Gastrocnemius medialis (tissue), 4 donors: Measurements from ENCODE around the gene CCDC33. TPM values are rescaled to one million over a fixed set of nuclear protein-coding genes. Genes with fewer than 3 reads are reported as not detected.
A peak's percentile ranks its signal among the peaks of the same experiment; 100 is the strongest.

ENCODE experiments used
- ATAC-seq, 2 donors: fragments of 150-250 bp; one replicate each; pipeline ENCODE4 v1.9.1; 2016
- DNase-seq, 2 donors: peaks; one replicate each; pipeline ENCODE4 v3.0.0-alpha.2; 2019
- H3K27ac ChIP-seq, 4 donors: fragments of 200-600 bp; sonication (generic); 1 replicate in 1 of 4; 2 replicates in 3 of 4; pipeline ENCODE4 v1.5.1; 2016 to 2018; ENCODE audit warnings: mild to moderate bottlenecking in 2 of 4, moderate library complexity in 1 of 4
- H3K27me3 ChIP-seq, 3 donors: fragments of 200-600 bp; sonication (generic) in 2 of 3; 1 replicate in 1 of 3; 2 replicates in 2 of 3; pipeline versions ENCODE4 v1.5.1 to v1.6.0; 2016 to 2019; ENCODE audit warnings: mild to moderate bottlenecking in 1 of 3, moderate library complexity in 1 of 3
- H3K36me3 ChIP-seq, 2 donors: fragments of 200-600 bp; sonication (generic) in 1 of 2; one replicate each; pipeline ENCODE4 v1.5.1; 2017 to 2018
- H3K4me1 ChIP-seq, 2 donors: fragments of 200-600 bp; sonication (generic) in 1 of 2; one replicate each; pipeline ENCODE4 v1.5.1; 2016 to 2017; ENCODE audit warnings: mild to moderate bottlenecking in 2 of 2
- H3K4me3 ChIP-seq, 4 donors: fragments of 200-600 bp; sonication (generic) in 3 of 4; 1 replicate in 1 of 4; 2 replicates in 3 of 4; pipeline ENCODE4 v1.5.1; 2016 to 2019; ENCODE audit warnings: mild to moderate bottlenecking in 2 of 4
- H3K9me3 ChIP-seq, 3 donors: fragments of 200-600 bp; sonication (generic) in 2 of 3; 1 replicate in 1 of 3; 2 replicates in 2 of 3; pipeline ENCODE4 v1.5.1; 2016 to 2019
- POLR2A ChIP-seq, 2 donors: fragments of 450-650 bp; IDR thresholded peaks; one replicate each; pipeline ENCODE4 v1.6.1; 2017; ENCODE audit warnings: antibody characterized with exemption in 2 of 2, mild to moderate bottlenecking in 2 of 2, moderate library complexity in 2 of 2
- in situ Hi-C, 4 donors: fragments of 200-750 bp; cut with MboI; loops; one replicate each; pipeline versions ENCODE4 v1.15.0 to v1.8.0; 2017; ENCODE audit warnings: low sequenced_read_pairs in 4 of 4
- intact Hi-C: fragments of 100-400 bp; cut with DNase I; formaldehyde crosslinking; loops from one replicate; pipeline ENCODE4 v1.15.1; 2023; ENCODE audit warnings: low total_unique reads
- total RNA-seq, 4 donors: library from RNA; depleted of rRNA; stranded (reverse); fragments of >200 nt; gene quantifications; one replicate each; pipeline versions ENCODE4 v1.1.0 to v1.2.3, GENCODE V29; 2016
- TF ChIP-seq, protein P1 (sequence below), 5 experiments: fragments of 450-650 bp in 3 of 5; fragments of 200-600 bp in 2 of 5; sonication (generic) in 2 of 5; IDR thresholded peaks in 4 of 5; conservative IDR thresholded peaks in 1 of 5; 1 replicate in 4 of 5; 2 replicates in 1 of 5; pipeline ENCODE4 v1.5.1; 2016 to 2019; ENCODE audit warnings: antibody characterized with exemption in 5 of 5, mild to moderate bottlenecking in 3 of 5, moderate library complexity in 3 of 5

Gene CCDC33
- total RNA-seq, 4 donors from 2014 or later: not detected

DNA sequence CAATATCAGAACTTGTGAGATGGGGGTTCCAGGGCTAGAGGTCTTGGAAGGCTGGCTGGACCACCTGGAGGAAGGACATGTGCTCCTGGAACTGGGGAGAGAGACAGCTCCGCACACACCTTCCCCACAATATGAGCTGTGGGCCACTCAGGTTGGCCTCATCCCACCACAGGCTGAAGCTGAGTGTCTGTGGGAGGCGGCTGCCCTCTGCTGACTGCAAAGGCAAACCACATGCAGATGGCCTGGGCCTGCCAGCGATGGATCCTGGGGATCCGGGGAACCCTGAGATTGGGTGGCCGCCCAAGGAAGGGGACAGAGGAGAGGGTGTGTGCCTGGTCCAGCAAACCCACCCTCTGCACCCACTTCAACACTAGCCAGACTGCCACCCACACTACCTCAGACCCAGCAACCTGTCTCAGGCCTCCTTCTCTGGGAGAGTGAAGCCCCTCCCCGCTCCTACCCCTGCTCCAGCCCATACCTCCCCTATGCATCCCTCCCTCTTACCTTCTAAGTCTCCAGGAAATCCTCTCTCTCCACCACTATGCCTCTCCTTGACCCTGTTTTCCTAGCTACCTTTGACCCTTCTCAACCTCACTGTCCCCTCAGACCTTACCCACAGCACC is 86.5 kb downstream of the CCDC33 start:
- in situ Hi-C loops: loop anchor here in 1 of 4 donors (25.0 kb wide), 1 partner anchor 360 kb away; no protein-coding TSS in a partner anchor
- Histone ChIP-seq H3K27ac (no peak overlapping the region), H3K4me1 (peaks cover 6 to 12% of the 10 kb centered on the region in 2 donors), H3K9me3 (no peaks in the 10 kb centered on the region), H3K27me3 (no peaks in the 10 kb centered on the region), H3K4me3 (no peak overlapping the region), H3K36me3 (no peaks in the 10 kb centered on the region)
- no peak for TF ChIP-seq POLR2A (IDR thresholded peaks at IDR 0.05)
- TF ChIP-seq, protein P1, sequence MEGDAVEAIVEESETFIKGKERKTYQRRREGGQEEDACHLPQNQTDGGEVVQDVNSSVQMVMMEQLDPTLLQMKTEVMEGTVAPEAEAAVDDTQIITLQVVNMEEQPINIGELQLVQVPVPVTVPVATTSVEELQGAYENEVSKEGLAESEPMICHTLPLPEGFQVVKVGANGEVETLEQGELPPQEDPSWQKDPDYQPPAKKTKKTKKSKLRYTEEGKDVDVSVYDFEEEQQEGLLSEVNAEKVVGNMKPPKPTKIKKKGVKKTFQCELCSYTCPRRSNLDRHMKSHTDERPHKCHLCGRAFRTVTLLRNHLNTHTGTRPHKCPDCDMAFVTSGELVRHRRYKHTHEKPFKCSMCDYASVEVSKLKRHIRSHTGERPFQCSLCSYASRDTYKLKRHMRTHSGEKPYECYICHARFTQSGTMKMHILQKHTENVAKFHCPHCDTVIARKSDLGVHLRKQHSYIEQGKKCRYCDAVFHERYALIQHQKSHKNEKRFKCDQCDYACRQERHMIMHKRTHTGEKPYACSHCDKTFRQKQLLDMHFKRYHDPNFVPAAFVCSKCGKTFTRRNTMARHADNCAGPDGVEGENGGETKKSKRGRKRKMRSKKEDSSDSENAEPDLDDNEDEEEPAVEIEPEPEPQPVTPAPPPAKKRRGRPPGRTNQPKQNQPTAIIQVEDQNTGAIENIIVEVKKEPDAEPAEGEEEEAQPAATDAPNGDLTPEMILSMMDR (IDR thresholded peaks at IDR 0.05 in 4 of 5, conservative IDR thresholded peaks at IDR 0.05 in 1 of 5): peak; percentile 53 to 83 (median 77)
- intact Hi-C loops: loop anchor here (1.0 to 10.0 kb wide), 3 partner anchors 195 to 350 kb away; no protein-coding TSS in a partner anchor
- ATAC-seq (peak; percentile 29 to 35), DNase-seq (peak; percentile 29 to 46)

DNA sequence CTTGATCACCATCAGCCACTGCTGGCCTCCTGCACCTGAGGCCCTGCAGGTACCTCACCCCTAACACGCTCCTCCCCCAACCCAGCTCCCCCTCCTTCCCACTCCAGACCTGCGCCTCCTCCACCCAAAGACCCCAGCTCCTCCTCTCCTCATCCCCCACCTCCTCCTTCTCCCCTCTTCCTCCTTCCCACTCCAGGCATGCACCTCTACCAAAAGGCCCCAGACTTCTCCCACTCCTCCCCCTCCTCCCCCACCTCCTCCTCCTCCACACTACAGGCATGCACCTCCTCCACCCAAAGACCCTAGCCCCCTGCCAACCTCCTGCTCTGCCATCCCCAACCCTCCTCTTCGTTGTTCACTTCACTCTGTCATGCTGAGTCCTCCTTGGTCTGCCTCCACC is 88.6 kb downstream of the CCDC33 start:
- ATAC-seq: no peak
- no peak for DNase-seq
- H3K4me1 ChIP-seq: peaks cover under 1 to 4% of the 10 kb centered on the region in 2 donors
- no peaks in the 10 kb centered on the region for H3K27me3 ChIP-seq
- no peak overlapping the region for H3K4me3 ChIP-seq
- no peaks in the 10 kb centered on the region for H3K36me3 ChIP-seq
- in situ Hi-C loops (loop anchor here in 1 of 4 donors (25.0 kb wide), 1 partner anchor 362 kb away; no protein-coding TSS in a partner anchor), intact Hi-C loops (loop anchor here (5.0 to 10.0 kb wide), 2 partner anchors 270 to 352 kb away; no protein-coding TSS in a partner anchor)
- no peak for TF ChIP-seq POLR2A (IDR thresholded peaks at IDR 0.05)
- TF ChIP-seq, protein P1 (IDR thresholded peaks at IDR 0.05 in 4 of 5, conservative IDR thresholded peaks at IDR 0.05 in 1 of 5): no peak
- H3K27ac ChIP-seq: no peak overlapping the region
- no peaks in the 10 kb centered on the region for H3K9me3 ChIP-seq

DNA sequence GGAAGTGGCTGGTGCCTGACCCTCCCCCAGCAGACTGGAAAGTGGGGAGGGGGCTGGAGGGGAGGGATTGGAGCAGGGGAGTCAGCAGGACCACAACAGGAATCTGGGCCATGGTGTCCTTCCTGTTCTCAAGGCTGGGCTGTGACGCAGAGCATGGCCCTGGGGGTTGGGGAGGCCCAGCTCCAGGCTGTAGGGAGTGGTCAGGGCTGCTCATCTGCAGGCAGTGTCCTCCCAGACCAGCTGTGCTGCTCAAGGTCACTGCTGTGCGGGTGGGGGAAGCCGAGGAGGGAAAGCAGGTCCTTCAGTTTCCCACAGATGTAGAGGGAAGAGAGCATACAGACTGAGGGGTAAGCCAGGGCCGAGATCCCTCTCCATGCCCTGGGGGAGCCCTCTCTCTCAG is 90.6 kb downstream of the CCDC33 start:
- ATAC-seq (no peak), DNase-seq (no peak)
- Histone ChIP-seq H3K9me3 (no peaks in the 10 kb centered on the region), H3K36me3 (no peaks in the 10 kb centered on the region), H3K27ac (no peak overlapping the region), H3K27me3 (no peaks in the 10 kb centered on the region), H3K4me3 (no peak overlapping the region), H3K4me1 (no peaks in the 10 kb centered on the region)
- intact Hi-C loops: loop anchor here (10.0 kb wide), 1 partner anchor 272 kb away; no protein-coding TSS in a partner anchor
- TF ChIP-seq, protein P1 (IDR thresholded peaks at IDR 0.05 in 4 of 5, conservative IDR thresholded peaks at IDR 0.05 in 1 of 5): no peak
- TF ChIP-seq POLR2A (IDR thresholded peaks at IDR 0.05): no peak
- in situ Hi-C loops: no loop called here

DNA sequence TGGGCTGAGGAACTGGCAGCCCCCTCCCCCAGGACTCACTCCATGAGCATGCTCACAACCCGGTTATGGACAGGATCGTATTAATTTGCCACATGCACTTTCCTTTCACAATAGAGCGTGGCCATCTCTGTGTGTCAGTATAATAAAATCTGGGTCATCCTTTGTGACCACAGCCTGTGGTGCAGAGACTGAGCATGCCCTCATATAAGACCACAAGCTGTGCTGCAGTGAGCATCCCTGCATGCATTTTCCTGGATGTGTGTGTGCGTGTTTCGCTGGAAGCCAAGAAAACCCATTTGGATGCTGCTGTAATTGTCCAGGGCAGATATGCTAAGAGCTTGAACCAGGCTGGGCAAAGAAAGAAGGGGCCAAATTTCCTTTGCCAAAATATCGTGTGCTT is 91.6 kb downstream of the CCDC33 start:
- ATAC-seq: no peak
- no peaks in the 10 kb centered on the region for H3K36me3 ChIP-seq
- H3K9me3 ChIP-seq: no peaks in the 10 kb centered on the region
- no peak for DNase-seq
- intact Hi-C loops (loop anchor here (10.0 kb wide), 1 partner anchor 273 kb away; no protein-coding TSS in a partner anchor), in situ Hi-C loops (no loop called here)
- no peaks in the 10 kb centered on the region for H3K4me1 ChIP-seq
- H3K4me3 ChIP-seq: no peak overlapping the region
- no peak overlapping the region for H3K27ac ChIP-seq
- no peaks in the 10 kb centered on the region for H3K27me3 ChIP-seq
- TF ChIP-seq, protein P1 (IDR thresholded peaks at IDR 0.05 in 4 of 5, conservative IDR thresholded peaks at IDR 0.05 in 1 of 5): no peak
- TF ChIP-seq POLR2A (IDR thresholded peaks at IDR 0.05): no peak
